22Rv1 (cell line): ENCODE results near the gene CC2D2B.

ENCODE experiments used
- H3K27ac ChIP-seq: fragments of 450-650 bp; 2 replicates; pipeline ENCODE4 v1.5.1; 2017
- ZFX ChIP-seq: fragments of 450-650 bp; IDR thresholded peaks from 2 replicates; pipeline ENCODE4 v1.6.1; 2017; ENCODE audit warnings: antibody characterized with exemption, borderline replicate concordance
- TF ChIP-seq, protein P1 (sequence below): fragments of 450-650 bp; IDR thresholded peaks from 2 replicates; pipeline ENCODE4 v1.5.1; 2017; ENCODE audit warnings: mild to moderate bottlenecking

CC2D2B gene

DNA sequence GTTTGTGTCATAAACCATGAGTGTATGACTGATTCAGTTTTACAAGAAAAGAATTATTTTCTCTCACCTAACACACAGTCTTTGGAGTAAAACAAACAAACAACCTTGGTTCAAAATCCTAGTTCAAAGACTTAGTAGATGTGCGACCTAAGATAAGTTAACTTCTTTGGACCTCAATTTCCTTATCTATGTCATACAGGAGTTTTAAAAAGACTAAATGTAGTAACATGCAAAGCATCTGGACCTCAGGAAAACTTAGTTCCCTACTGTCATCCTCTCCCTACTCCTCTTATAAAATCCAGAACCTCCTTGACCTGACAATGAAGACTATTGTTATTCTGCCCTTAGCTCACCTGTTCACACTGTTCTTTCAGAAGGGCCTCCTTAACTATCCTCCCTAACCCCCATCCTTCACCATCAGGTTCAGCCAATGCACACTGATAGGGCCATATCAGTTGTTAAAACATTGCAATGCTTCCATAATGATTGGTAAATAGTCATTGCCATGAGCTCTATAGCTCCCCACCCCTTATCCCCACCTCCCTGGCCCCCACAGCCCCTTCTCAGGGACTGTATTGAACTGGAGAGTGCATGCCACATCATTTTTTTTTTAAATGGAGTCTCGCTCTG, 106.8 kb downstream of the CC2D2B start:
- no peak overlapping the region for H3K27ac ChIP-seq
- TF ChIP-seq ZFX = no peak
- TF ChIP-seq, protein P1, sequence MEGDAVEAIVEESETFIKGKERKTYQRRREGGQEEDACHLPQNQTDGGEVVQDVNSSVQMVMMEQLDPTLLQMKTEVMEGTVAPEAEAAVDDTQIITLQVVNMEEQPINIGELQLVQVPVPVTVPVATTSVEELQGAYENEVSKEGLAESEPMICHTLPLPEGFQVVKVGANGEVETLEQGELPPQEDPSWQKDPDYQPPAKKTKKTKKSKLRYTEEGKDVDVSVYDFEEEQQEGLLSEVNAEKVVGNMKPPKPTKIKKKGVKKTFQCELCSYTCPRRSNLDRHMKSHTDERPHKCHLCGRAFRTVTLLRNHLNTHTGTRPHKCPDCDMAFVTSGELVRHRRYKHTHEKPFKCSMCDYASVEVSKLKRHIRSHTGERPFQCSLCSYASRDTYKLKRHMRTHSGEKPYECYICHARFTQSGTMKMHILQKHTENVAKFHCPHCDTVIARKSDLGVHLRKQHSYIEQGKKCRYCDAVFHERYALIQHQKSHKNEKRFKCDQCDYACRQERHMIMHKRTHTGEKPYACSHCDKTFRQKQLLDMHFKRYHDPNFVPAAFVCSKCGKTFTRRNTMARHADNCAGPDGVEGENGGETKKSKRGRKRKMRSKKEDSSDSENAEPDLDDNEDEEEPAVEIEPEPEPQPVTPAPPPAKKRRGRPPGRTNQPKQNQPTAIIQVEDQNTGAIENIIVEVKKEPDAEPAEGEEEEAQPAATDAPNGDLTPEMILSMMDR = no peak

DNA sequence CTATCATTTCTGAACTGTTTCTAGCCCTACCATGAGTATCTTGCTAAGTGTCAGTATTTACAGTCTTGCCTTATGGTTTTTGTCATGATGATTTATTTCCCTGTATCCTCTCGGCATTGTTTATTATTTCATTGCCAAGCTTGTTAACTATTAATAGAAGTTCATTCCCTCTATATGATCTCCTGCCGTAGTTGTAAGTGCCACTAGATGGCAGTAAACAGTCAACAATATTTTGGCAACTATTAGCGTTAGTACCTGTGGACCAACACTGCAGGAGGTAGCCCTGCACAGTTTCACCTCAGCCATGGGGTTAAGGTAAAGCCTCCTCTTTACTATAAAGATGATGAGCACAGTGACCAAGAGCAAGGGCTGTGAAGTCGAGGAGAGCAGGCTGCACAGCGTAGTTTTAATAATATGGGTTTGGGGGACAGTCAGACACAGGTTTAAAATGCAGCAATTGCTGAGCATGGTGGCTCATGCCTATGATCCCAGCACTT, 109.5 kb downstream of the CC2D2B start:
- no peak overlapping the region for H3K27ac ChIP-seq
- TF ChIP-seq, protein P1 = peak; percentile 81
- TF ChIP-seq ZFX = no peak

DNA sequence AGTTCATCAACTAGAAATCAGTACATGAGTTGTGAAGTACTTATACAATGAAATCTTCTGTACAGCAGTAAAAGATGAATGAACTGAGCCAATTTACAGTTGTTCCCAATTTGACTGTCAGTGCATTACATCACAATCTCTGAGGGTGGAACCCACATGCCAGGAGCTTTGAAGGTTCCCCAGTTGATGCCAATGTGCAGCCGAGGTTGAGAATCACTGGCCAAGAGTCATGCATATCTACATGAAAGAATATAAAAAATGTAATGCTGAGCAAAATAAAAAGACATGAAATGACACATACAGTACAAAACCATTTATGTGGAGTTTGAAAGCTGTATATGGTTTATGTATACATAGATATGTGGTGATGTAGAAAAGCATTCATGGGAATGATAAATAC, 113.6 kb downstream of the CC2D2B start:
- TF ChIP-seq, protein P1 = no peak
- no peak for TF ChIP-seq ZFX
- H3K27ac ChIP-seq = no peak overlapping the region

DNA sequence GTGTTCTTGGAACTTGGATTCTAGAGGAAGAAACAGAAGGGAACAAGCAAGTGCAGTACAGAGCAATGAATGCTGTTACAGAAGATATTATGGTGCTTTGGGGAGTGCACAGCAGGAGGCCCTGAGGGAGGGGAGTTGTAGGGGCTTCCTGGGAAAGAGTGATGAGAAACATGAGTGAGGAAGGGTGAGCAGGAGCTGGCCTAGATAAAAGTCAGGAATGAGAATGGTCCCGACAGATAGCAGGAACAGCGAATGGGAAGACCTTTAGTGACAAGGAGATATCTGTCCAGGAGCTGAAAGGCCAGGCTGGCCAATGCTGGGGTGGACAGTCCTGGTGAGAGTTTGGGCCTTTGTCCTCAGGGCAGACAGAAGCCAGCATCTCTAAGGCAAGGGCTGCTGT, 115.0 kb downstream of the CC2D2B start:
- no peak overlapping the region for H3K27ac ChIP-seq
- TF ChIP-seq, protein P1 = no peak
- no peak for TF ChIP-seq ZFX

DNA sequence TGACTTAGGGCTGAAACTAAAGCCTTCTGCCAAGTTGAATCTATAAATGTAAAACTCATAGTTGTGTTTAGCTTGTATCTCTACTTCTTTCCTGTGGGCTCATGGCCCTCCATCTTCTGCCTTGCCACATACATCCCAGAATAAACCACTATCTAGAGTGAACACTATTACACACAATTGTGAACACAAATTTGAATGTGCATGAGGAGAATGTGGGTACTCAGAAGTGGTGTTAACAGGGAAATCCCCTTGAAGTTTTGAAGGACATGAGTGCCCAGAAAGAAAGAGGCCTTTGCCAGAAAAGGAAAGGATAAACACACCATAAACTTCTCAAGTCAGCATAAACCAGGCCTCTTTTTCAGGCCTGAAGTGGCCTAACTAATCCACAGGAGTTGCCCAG, 115.4 kb downstream of the CC2D2B start:
- TF ChIP-seq ZFX = no peak
- TF ChIP-seq, protein P1 = no peak
- H3K27ac ChIP-seq = no peak overlapping the region

DNA sequence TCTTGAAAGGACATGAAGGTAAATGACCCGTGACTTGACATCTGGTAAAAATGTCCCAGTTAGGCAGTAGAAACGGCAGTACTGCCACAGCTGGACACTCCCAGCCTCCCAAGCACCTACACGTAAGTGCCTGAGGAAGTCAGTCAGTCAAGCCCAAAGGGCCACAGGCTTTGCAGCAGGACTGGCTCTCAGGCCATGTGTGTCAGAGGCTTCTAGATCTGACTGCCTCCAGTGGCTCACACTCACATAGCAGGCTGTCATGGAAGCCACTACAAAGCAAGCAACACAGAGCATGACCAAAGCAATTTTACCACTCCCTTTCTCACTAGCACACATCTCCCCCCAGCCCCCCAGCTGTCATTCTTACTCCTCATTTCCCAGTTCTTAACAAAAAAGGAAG, 117.8 kb downstream of the CC2D2B start:
- H3K27ac ChIP-seq = no peak overlapping the region
- no peak for TF ChIP-seq ZFX
- TF ChIP-seq, protein P1 = peak; percentile 27

DNA sequence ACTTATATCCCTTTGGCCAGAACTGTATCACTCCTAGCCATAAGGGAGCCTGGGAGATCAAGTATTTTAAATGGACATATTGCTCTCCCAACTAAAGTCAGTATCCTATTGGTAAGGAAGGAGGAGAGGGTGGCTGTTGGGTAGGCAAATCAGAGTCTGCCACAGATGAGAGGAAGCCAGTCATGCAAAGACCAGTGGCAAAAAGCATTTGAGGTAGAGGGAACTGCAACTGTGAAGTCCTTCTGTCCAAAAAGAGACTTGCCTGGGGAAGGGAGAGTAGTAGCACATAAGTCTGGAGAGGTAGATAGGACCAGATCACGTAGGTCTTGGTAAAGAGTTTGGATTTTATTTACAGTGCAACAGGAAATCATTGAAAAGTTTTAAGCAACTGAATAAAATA, 126.8 kb downstream of the CC2D2B start:
- TF ChIP-seq ZFX = no peak
- TF ChIP-seq, protein P1 = no peak
- H3K27ac ChIP-seq = no peak overlapping the region
